Right atrium auricular region (tissue), 2 donors: ENCODE measurements around the gene ATP11A. TPM values are rescaled to one million over a fixed set of nuclear protein-coding genes. Genes with fewer than 3 reads are reported as not detected.

Experiments used
- DNase-seq: peaks from one replicate; pipeline ENCODE4 v3.0.0-alpha.2; 2019; ENCODE audit warnings: low spot score
- H3K27ac ChIP-seq, 2 donors: fragments of 200-600 bp; sonication (generic); 1 replicate in 1 of 2; 2 replicates in 1 of 2; pipeline ENCODE4 v1.5.1; 2016 to 2019
- H3K27me3 ChIP-seq, 2 donors: fragments of 200-600 bp; sonication (generic); one replicate each; pipeline versions ENCODE4 v1.5.1 to v1.6.0; 2017 to 2019
- H3K36me3 ChIP-seq: fragments of 200-600 bp; sonication (generic); one replicate; pipeline ENCODE4 v1.5.1; 2016
- H3K4me1 ChIP-seq, 2 donors: fragments of 200-600 bp; sonication (generic); one replicate each; pipeline versions ENCODE4 v1.5.1 to v1.6.0; 2017 to 2019
- H3K4me3 ChIP-seq, 2 donors: fragments of 200-600 bp; sonication (generic); 1 replicate in 1 of 2; 2 replicates in 1 of 2; pipeline ENCODE4 v1.5.1; 2017 to 2019; ENCODE audit warnings: mild to moderate bottlenecking in 1 of 2, moderate library complexity in 1 of 2
- H3K9me3 ChIP-seq, 2 donors: fragments of 200-600 bp; sonication (generic); one replicate each; pipeline ENCODE4 v1.5.1; 2019
- total RNA-seq, 2 donors: library from RNA; depleted of rRNA; stranded (reverse); fragments of >200 nt; gene quantifications; one replicate each; pipeline ENCODE4 v1.1.0, GENCODE V29; 2016
- TF ChIP-seq, protein P1 (sequence below), 2 donors: fragments of 200-600 bp; sonication (generic); IDR thresholded peaks; one replicate each; pipeline ENCODE4 v1.5.1; 2019; ENCODE audit warnings: antibody characterized with exemption in 2 of 2

ATP11A gene
- total RNA-seq, 2 donors from 2014 or later = 31.8 to 48.6 TPM

GRCh38 chr13:112756511-112756966 is 66.7 kb downstream of the ATP11A start:
- Histone ChIP-seq H3K27ac (no peak overlapping the region), H3K27me3 (no peaks in the 10 kb centered on the region), H3K4me1 (peaks cover 0 to 8% of the 10 kb centered on the region in 2 donors), H3K36me3 (no peaks in the 10 kb centered on the region), H3K9me3 (no peaks in the 10 kb centered on the region), H3K4me3 (no peak overlapping the region)
- TF ChIP-seq, protein P1, sequence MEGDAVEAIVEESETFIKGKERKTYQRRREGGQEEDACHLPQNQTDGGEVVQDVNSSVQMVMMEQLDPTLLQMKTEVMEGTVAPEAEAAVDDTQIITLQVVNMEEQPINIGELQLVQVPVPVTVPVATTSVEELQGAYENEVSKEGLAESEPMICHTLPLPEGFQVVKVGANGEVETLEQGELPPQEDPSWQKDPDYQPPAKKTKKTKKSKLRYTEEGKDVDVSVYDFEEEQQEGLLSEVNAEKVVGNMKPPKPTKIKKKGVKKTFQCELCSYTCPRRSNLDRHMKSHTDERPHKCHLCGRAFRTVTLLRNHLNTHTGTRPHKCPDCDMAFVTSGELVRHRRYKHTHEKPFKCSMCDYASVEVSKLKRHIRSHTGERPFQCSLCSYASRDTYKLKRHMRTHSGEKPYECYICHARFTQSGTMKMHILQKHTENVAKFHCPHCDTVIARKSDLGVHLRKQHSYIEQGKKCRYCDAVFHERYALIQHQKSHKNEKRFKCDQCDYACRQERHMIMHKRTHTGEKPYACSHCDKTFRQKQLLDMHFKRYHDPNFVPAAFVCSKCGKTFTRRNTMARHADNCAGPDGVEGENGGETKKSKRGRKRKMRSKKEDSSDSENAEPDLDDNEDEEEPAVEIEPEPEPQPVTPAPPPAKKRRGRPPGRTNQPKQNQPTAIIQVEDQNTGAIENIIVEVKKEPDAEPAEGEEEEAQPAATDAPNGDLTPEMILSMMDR (IDR thresholded peaks at IDR 0.05) = no peak
- no peak for DNase-seq

- no peak for DNase-seq
- Histone ChIP-seq H3K4me3 (no peak overlapping the region), H3K36me3 (no peaks in the 10 kb centered on the region), H3K27me3 (no peaks in the 10 kb centered on the region), H3K27ac (no peak overlapping the region), H3K4me1 (peaks cover 0 to 15% of the 10 kb centered on the region in 2 donors), H3K9me3 (no peaks in the 10 kb centered on the region)
- TF ChIP-seq, protein P1 (IDR thresholded peaks at IDR 0.05) = no peak
Measured at GRCh38 chr13:112756967-112757758, 67.3 kb downstream of the ATP11A start.

DNA sequence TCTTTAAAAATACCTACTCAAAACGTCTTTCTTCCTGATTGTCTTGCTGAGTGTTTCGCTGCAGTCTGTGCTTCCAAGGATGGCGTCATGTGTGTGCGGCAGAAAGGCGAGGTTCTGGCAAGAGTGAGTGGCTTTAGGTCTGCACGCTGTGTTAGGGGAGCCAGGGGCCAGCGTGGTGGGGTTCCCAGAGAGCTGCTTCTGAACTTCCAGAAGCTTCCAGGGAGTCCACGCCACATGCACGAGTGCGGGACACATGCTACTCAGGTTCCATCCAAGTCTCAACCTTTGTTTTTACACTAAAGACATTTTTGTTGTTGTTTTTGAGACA is 67.9 kb downstream of the ATP11A start:
- no peaks in the 10 kb centered on the region for H3K9me3 ChIP-seq
- no peaks in the 10 kb centered on the region for H3K36me3 ChIP-seq
- peaks cover 0 to 20% of the 10 kb centered on the region in 2 donors for H3K4me1 ChIP-seq
- H3K27ac ChIP-seq = no peak overlapping the region
- H3K27me3 ChIP-seq = no peaks in the 10 kb centered on the region
- TF ChIP-seq, protein P1 (IDR thresholded peaks at IDR 0.05) = no peak
- no peak for DNase-seq
- no peak overlapping the region for H3K4me3 ChIP-seq

- DNase-seq = no peak
- TF ChIP-seq, protein P1 (IDR thresholded peaks at IDR 0.05) = no peak
- Histone ChIP-seq H3K27ac (no peak overlapping the region), H3K36me3 (no peaks in the 10 kb centered on the region), H3K4me3 (no peak overlapping the region), H3K4me1 (peaks cover 0 to 16% of the 10 kb centered on the region in 2 donors), H3K27me3 (no peaks in the 10 kb centered on the region), H3K9me3 (no peaks in the 10 kb centered on the region)
Measured at GRCh38 chr13:112759053-112759452, 69.2 kb downstream of the ATP11A start.

GRCh38 chr13:112759827-112760226 is 70.0 kb downstream of the ATP11A start:
- TF ChIP-seq, protein P1 (IDR thresholded peaks at IDR 0.05) = no peak
- no peak for DNase-seq
- Histone ChIP-seq H3K36me3 (no peaks in the 10 kb centered on the region), H3K4me3 (no peak overlapping the region), H3K9me3 (no peaks in the 10 kb centered on the region), H3K27ac (no peak overlapping the region), H3K27me3 (no peaks in the 10 kb centered on the region), H3K4me1 (peaks cover 0 to 16% of the 10 kb centered on the region in 2 donors)

- TF ChIP-seq, protein P1 (IDR thresholded peaks at IDR 0.05) = no peak
- no peaks in the 10 kb centered on the region for H3K27me3 ChIP-seq
- no peak for DNase-seq
- H3K27ac ChIP-seq = no peak overlapping the region
- no peaks in the 10 kb centered on the region for H3K9me3 ChIP-seq
- H3K4me3 ChIP-seq = no peak overlapping the region
- H3K36me3 ChIP-seq = no peaks in the 10 kb centered on the region
- peaks cover 0 to 16% of the 10 kb centered on the region in 2 donors for H3K4me1 ChIP-seq
Measured at GRCh38 chr13:112760435-112760834, 70.6 kb downstream of the ATP11A start.
